Activated CD4-positive, alpha-beta memory T cell treated with anti-CD3 and anti-CD28 coated beads, Interleukin-2, amount 10 ng/mL, durations not matched to agents 7 days and 5 days (primary cell): ENCODE measurements around the gene ZBED6. TPM values are rescaled to one million over a fixed set of nuclear protein-coding genes. Genes with fewer than 3 reads are reported as not detected.
"Not testable (repeated sequence)": the region's sequence is repeated elsewhere in the genome, so short reads cannot be mapped to it uniquely, and the experiment has no call there.

Experiments used
- CTCF ChIA-PET: fragments of 350-600 bp; sonication (Branson Sonifier 250); formaldehyde crosslinking; loops from one replicate; lab custom pipeline; 2021; ENCODE audit warnings: antibody characterized with exemption, inconsistent platforms; lab: Charles Lee
- POLR2A ChIA-PET: fragments of 350-600 bp; sonication (Branson Sonifier 250); formaldehyde crosslinking; loops from one replicate; lab custom pipeline; 2021; ENCODE audit warnings: antibody characterized with exemption; lab: Charles Lee
- DNase-seq: peaks from one replicate; pipeline ENCODE4 v3.0.0-alpha.2; 2020
- H3K27ac Mint-ChIP-seq: one replicate; pipeline ENCODE4 v1.8.0; 2021; ENCODE audit warnings: mild to moderate bottlenecking, mixed read lengths
- H3K27me3 Mint-ChIP-seq: one replicate; pipeline ENCODE4 v1.8.0; 2021; ENCODE audit warnings: mixed read lengths
- H3K36me3 Mint-ChIP-seq: one replicate; pipeline ENCODE4 v1.8.0; 2021; ENCODE audit warnings: low read depth, mixed read lengths
- H3K4me1 Mint-ChIP-seq: one replicate; pipeline ENCODE4 v1.8.0; 2021; ENCODE audit warnings: mixed read lengths
- H3K4me3 Mint-ChIP-seq: one replicate; pipeline ENCODE4 v1.8.0; 2021; ENCODE audit warnings: mild to moderate bottlenecking, mixed read lengths
- H3K9me3 Mint-ChIP-seq: one replicate; pipeline ENCODE4 v1.8.0; 2021; ENCODE audit warnings: mixed read lengths
- total RNA-seq, 2 experiments: library from RNA; stranded (reverse); gene quantifications; one replicate each; pipeline ENCODE4 v1.2.3, GENCODE V29; 2021

The ZBED6 gene
- total RNA-seq, 2 experiments from 2014 or later, result 18.4 to 19.5 TPM

GRCh38 chr1:203823306-203823705, 27.9 kb downstream of the ZBED6 start:
- H3K9me3 Mint-ChIP-seq, result no peaks in the 10 kb centered on the region
- H3K27ac Mint-ChIP-seq, result no peak overlapping the region
- no peaks in the 10 kb centered on the region for H3K27me3 Mint-ChIP-seq
- no peak overlapping the region for H3K4me3 Mint-ChIP-seq
- H3K36me3 Mint-ChIP-seq, result peaks cover 66% of the 10 kb centered on the region
- ChIA-PET CTCF (interaction anchor here (1.4 kb wide), 1 partner anchor 12 kb away, joined by 3 read pairs; no protein-coding TSS in a partner anchor), POLR2A (no interaction called here)
- H3K4me1 Mint-ChIP-seq, result peaks cover 20% of the 10 kb centered on the region
- DNase-seq, result no peak

DNA sequence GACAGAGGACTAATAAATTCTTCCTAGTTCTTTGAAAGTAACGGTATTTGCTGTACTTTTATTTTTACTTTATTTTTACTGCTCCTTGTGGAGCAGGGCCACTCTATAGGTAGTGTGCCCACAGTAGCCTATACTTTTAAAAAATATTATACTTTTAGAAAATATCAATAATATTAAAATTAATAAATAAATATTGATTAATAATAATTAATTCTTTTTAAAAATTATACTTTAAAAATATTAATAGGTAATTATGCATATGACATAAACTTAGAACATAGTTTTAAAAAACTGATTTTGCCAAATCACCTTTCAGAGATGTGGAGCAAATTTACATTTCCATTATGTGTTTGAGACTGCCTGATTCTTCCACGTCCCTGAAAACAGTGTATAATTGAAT, 30.8 kb downstream of the ZBED6 start:
- DNase-seq, result no peak
- Mint-ChIP-seq H3K27me3 (no peaks in the 10 kb centered on the region), H3K4me1 (peaks cover 20% of the 10 kb centered on the region), H3K27ac (no peak overlapping the region), H3K4me3 (no peak overlapping the region), H3K36me3 (peaks cover 71% of the 10 kb centered on the region), H3K9me3 (no peaks in the 10 kb centered on the region)
- ChIA-PET POLR2A (no interaction called here), CTCF (no interaction called here)

- CTCF ChIA-PET, result no interaction called here
- no peak for DNase-seq
- POLR2A ChIA-PET, result no interaction called here
- H3K27ac Mint-ChIP-seq, result no peak overlapping the region
- H3K27me3 Mint-ChIP-seq, result no peaks in the 10 kb centered on the region
- peaks cover 58% of the 10 kb centered on the region for H3K36me3 Mint-ChIP-seq
- peaks cover 13% of the 10 kb centered on the region for H3K4me1 Mint-ChIP-seq
- H3K4me3 Mint-ChIP-seq, result no peak overlapping the region
- H3K9me3 Mint-ChIP-seq, result no peaks in the 10 kb centered on the region
Observed at GRCh38 chr1:203828002-203828401, 32.6 kb downstream of the ZBED6 start.

- Mint-ChIP-seq H3K27me3 (no peaks in the 10 kb centered on the region), H3K4me3 (no peak overlapping the region), H3K9me3 (no peaks in the 10 kb centered on the region), H3K4me1 (peaks cover 11% of the 10 kb centered on the region), H3K36me3 (peaks cover 59% of the 10 kb centered on the region), H3K27ac (no peak overlapping the region)
- ChIA-PET CTCF (no interaction called here), POLR2A (no interaction called here)
- DNase-seq, result no peak
Observed at GRCh38 chr1:203828503-203828902, 33.1 kb downstream of the ZBED6 start.

- H3K4me1 Mint-ChIP-seq, DNase-seq, H3K27me3 Mint-ChIP-seq, H3K9me3 Mint-ChIP-seq, H3K4me3 Mint-ChIP-seq, CTCF ChIA-PET, POLR2A ChIA-PET, H3K27ac Mint-ChIP-seq: not testable (repeated sequence)
- peaks cover 60% of the 10 kb centered on the region for H3K36me3 Mint-ChIP-seq
Observed at GRCh38 chr1:203829247-203829646, 33.8 kb downstream of the ZBED6 start.

DNA sequence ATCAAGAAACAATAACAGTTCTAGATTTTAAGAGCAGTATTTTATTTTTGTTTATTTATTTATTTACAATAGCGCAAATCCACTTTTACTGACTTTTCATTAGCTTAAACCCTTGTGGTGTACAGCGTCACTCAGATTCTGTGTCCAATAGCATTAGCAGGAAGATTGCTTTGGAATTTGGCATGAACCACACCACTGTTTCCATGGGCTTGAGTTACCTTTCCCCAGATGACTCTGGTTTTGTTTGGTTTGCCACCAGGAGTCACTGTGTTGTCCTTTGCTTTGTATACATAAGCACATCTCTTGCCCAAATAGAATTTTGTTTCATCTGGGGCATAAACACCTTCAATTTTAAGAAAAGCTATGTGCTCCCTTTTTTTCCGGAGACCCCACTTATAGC, 40.1 kb downstream of the ZBED6 start:
- no peak for DNase-seq
- H3K27me3 Mint-ChIP-seq, result no peaks in the 10 kb centered on the region
- no peaks in the 10 kb centered on the region for H3K4me1 Mint-ChIP-seq
- H3K9me3 Mint-ChIP-seq, result no peaks in the 10 kb centered on the region
- peaks cover 56% of the 10 kb centered on the region for H3K36me3 Mint-ChIP-seq
- no peak overlapping the region for H3K27ac Mint-ChIP-seq
- no peak overlapping the region for H3K4me3 Mint-ChIP-seq
- ChIA-PET POLR2A (no interaction called here), CTCF (interaction anchor here (1.4 kb wide), 1 partner anchor 8 kb away, joined by 3 read pairs; no protein-coding TSS in a partner anchor)

GRCh38 chr1:203839081-203839480, 43.7 kb downstream of the ZBED6 start:
- ChIA-PET POLR2A (no interaction called here), CTCF (no interaction called here)
- Mint-ChIP-seq H3K4me3 (no peak overlapping the region), H3K27ac (no peak overlapping the region), H3K36me3 (peaks cover 64% of the 10 kb centered on the region), H3K9me3 (no peaks in the 10 kb centered on the region), H3K4me1 (no peaks in the 10 kb centered on the region), H3K27me3 (no peaks in the 10 kb centered on the region)
- no peak for DNase-seq

- Mint-ChIP-seq H3K27ac (no peak overlapping the region), H3K27me3 (no peaks in the 10 kb centered on the region), H3K36me3 (peaks cover 63% of the 10 kb centered on the region), H3K4me1 (no peaks in the 10 kb centered on the region), H3K9me3 (no peaks in the 10 kb centered on the region), H3K4me3 (no peak overlapping the region)
- CTCF ChIA-PET, result no interaction called here
- DNase-seq, result no peak
- POLR2A ChIA-PET, result no interaction called here
Observed at GRCh38 chr1:203840208-203840808, 44.9 kb downstream of the ZBED6 start.

DNA sequence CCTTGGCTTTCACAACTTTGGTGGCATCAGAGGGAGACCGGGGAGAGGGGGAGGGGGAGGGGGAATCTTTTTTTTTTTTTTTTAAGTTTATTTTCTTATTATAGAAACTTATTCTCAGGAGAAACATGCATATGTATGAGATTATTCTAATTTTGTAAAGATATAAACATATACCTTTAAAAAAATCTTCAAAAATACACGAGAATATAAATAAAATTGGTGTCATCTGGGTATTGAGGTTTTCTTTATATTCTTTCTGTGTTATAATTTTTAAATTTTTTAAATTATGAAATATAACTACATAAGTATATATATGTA, 47.1 kb downstream of the ZBED6 start:
- Mint-ChIP-seq H3K36me3 (peaks cover 69% of the 10 kb centered on the region), H3K4me1 (no peaks in the 10 kb centered on the region), H3K4me3 (no peak overlapping the region), H3K27ac (no peak overlapping the region), H3K27me3 (no peaks in the 10 kb centered on the region), H3K9me3 (no peaks in the 10 kb centered on the region)
- ChIA-PET POLR2A (no interaction called here), CTCF (interaction anchor here (0.6 kb wide), 1 partner anchor 215 kb away, joined by 3 read pairs; no protein-coding TSS in a partner anchor)
- no peak for DNase-seq

GRCh38 chr1:203843435-203843834, 48.0 kb downstream of the ZBED6 start:
- Mint-ChIP-seq H3K9me3 (no peaks in the 10 kb centered on the region), H3K4me1 (no peaks in the 10 kb centered on the region), H3K4me3 (no peak overlapping the region), H3K27ac (no peak overlapping the region), H3K36me3 (peaks cover 68% of the 10 kb centered on the region), H3K27me3 (no peaks in the 10 kb centered on the region)
- POLR2A ChIA-PET, result no interaction called here
- no peak for DNase-seq
- CTCF ChIA-PET, result interaction anchor here (0.9 to 1.4 kb wide), 2 partner anchors 17 to 577 kb away, joined by 3 read pairs; no protein-coding TSS in a partner anchor

Other genes with a start within 250 kb of the ZBED6 start
- gene ATP2B4, start 168.8 kb upstream of the ZBED6 start, total RNA-seq, result 100 to 1,000 TPM; 112 to 116 TPM
- 10 to 100 TPM; 22.7 to 23.2 TPM for gene LAX1, start 30.4 kb upstream of the ZBED6 start, total RNA-seq
- 100 to 1,000 TPM in 1 of 2 experiments, 10 to 100 TPM in 1; 99.1 to 101 TPM for gene ZC3H11A, start within 50 bp of the ZBED6 start, total RNA-seq
- gene SNRPE, start 66.0 kb downstream of the ZBED6 start, total RNA-seq, result 100 to 1,000 TPM; 151 to 163 TPM